Spleen (tissue), 11 donors: ENCODE data around the gene EYS. TPM values are rescaled to one million over a fixed set of nuclear protein-coding genes. Genes with fewer than 3 reads are reported as not detected.

Source experiments
- DNase-seq: peaks from one replicate; pipeline ENCODE4 v3.0.0-alpha.2; 2020
- H3K27ac ChIP-seq, 8 donors: fragments of 200-600 bp; sonication (generic) in 7 of 8; 1 replicate in 4 of 8; 2 replicates in 4 of 8; pipeline versions ENCODE4 v1.5.0 to v1.8.0; 2016 to 2021; ENCODE audit warnings: inconsistent platforms in 4 of 8, mild to moderate bottlenecking in 4 of 8, moderate library complexity in 1 of 8
- H3K27me3 ChIP-seq, 7 donors: fragments of 200-600 bp; sonication (generic) in 6 of 7; replicated peaks in 1 of 7; 1 replicate in 4 of 7; 2 replicates in 3 of 7; pipeline versions ENCODE4 v1.5.0 to v1.8.0; 2016 to 2021; ENCODE audit warnings: inconsistent platforms in 3 of 7, mild to moderate bottlenecking in 1 of 7
- H3K36me3 ChIP-seq, 6 donors: fragments of 200-600 bp; sonication (generic) in 5 of 6; 1 replicate in 4 of 6; 2 replicates in 2 of 6; pipeline versions ENCODE4 v1.5.0 to v1.8.0; 2016 to 2021; ENCODE audit warnings: inconsistent platforms in 2 of 6
- H3K4me1 ChIP-seq, 6 donors: fragments of 200-600 bp; sonication (generic) in 5 of 6; 1 replicate in 3 of 6; 2 replicates in 3 of 6; pipeline versions ENCODE4 v1.5.0 to v1.8.0; 2016 to 2021; ENCODE audit warnings: inconsistent platforms in 3 of 6
- H3K4me3 ChIP-seq, 8 donors: fragments of 200-600 bp; sonication (generic) in 7 of 8; 1 replicate in 4 of 8; 2 replicates in 4 of 8; pipeline versions ENCODE4 v1.5.0 to v1.8.0; 2016 to 2021; ENCODE audit warnings: inconsistent platforms in 4 of 8, mild to moderate bottlenecking in 4 of 8, moderate library complexity in 2 of 8
- H3K9me3 ChIP-seq, 8 donors: fragments of 200-600 bp; sonication (generic) in 7 of 8; 1 replicate in 4 of 8; 2 replicates in 4 of 8; pipeline versions ENCODE4 v1.5.0 to v1.8.0; 2016 to 2021; ENCODE audit warnings: inconsistent platforms in 4 of 8
- POLR2A ChIP-seq, 3 donors: fragments of 450-650 bp; IDR thresholded peaks; one replicate each; pipeline ENCODE4 v1.5.1; 2017; ENCODE audit warnings: antibody characterized with exemption in 3 of 3, mild to moderate bottlenecking in 1 of 3
- POLR2AphosphoS5 ChIP-seq, 3 donors: sonication (generic); formaldehyde crosslinking; IDR thresholded peaks; one replicate each; pipeline ENCODE4 v1.5.1; 2017; ENCODE audit warnings: antibody characterized with exemption in 3 of 3
- WGBS, 5 donors: extraction: QIAGEN DNeasy Blood & Tissue Kit in 3 of 5; methylation state at CpG; one replicate each; pipeline versions ENCODE4 v1.1.5 to v1.1.7; 2013 to 2018; 5-methylcytosine and 5-hydroxymethylcytosine counted together
- intact Hi-C: fragments of 100-400 bp; cut with DNase I; formaldehyde crosslinking; loops from one replicate; pipeline ENCODE4 v1.15.0; 2023; ENCODE audit warnings: low total_unique reads
- polyA plus RNA-seq, 3 donors: library from polyadenylated mRNA; stranded (reverse); fragments of 200-250 nt; gene quantifications; one replicate each; pipeline ENCODE4 v1.2.1, GENCODE V29; 2013
- total RNA-seq, 7 donors: library from RNA; depleted of rRNA in 3 of 7; stranded (reverse); fragments of >200 nt in 3 of 7; fragmentation: NEBNext Ultra II Directional in 4 of 7; extraction: Animal tissue kit (Norgen Biotek cat#: 25700) in 4 of 7; gene quantifications; one replicate each; pipeline versions ENCODE4 v1.1.0 to v1.2.1, GENCODE V29; 2016 to 2021
- TF ChIP-seq, protein P1 (sequence below), 11 experiments: fragments of 200-600 bp in 7 of 11; fragments of 450-650 bp in 4 of 11; sonication (generic) in 4 of 11; IDR thresholded peaks in 8 of 11; conservative IDR thresholded peaks in 3 of 11; 1 replicate in 7 of 11; 2 replicates in 4 of 11; pipeline versions ENCODE4 v1.4.0 to v1.8.0; 2016 to 2021; ENCODE audit warnings: antibody characterized with exemption in 11 of 11, inconsistent platforms in 4 of 11, mild to moderate bottlenecking in 1 of 11
- donor health status: healthy with polysubstance abuse.
- donor health status: DM: no; HTN: no; CAD: no; lungs with moderate emphysema.
- donor health status: DM: no; HTN: no; CAD: no.
- donor health status: Bipolar disorder and iron deficiency.
- donor health status: healthy.
- donor health status: DM: no; HTN: no; CAD: no.
- donor health status: DM: yes; HTN: yes; CAD: no.

EYS gene
- total and polyA plus RNA-seq, 10 donors, result under 0.01 to 0.72 (median 0.28) TPM; not detected in 5

GRCh38 chr6:64100702-64101303, 1606.2 kb downstream of the EYS start:
- intact Hi-C loops, result no loop called here
- Histone ChIP-seq H3K27ac (no peak overlapping the region), H3K27me3 (no peaks in the 10 kb centered on the region), H3K9me3 (peaks cover 0 to 21% (median 11%) of the 10 kb centered on the region in 8 donors), H3K4me3 (no peak overlapping the region), H3K4me1 (no peaks in the 10 kb centered on the region), H3K36me3 (no peaks in the 10 kb centered on the region)
- TF ChIP-seq, protein P1, sequence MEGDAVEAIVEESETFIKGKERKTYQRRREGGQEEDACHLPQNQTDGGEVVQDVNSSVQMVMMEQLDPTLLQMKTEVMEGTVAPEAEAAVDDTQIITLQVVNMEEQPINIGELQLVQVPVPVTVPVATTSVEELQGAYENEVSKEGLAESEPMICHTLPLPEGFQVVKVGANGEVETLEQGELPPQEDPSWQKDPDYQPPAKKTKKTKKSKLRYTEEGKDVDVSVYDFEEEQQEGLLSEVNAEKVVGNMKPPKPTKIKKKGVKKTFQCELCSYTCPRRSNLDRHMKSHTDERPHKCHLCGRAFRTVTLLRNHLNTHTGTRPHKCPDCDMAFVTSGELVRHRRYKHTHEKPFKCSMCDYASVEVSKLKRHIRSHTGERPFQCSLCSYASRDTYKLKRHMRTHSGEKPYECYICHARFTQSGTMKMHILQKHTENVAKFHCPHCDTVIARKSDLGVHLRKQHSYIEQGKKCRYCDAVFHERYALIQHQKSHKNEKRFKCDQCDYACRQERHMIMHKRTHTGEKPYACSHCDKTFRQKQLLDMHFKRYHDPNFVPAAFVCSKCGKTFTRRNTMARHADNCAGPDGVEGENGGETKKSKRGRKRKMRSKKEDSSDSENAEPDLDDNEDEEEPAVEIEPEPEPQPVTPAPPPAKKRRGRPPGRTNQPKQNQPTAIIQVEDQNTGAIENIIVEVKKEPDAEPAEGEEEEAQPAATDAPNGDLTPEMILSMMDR (IDR thresholded peaks at IDR 0.05 in 8 of 11, conservative IDR thresholded peaks at IDR 0.05 in 3 of 11), result no peak
- no peak for TF ChIP-seq POLR2AphosphoS5 (IDR thresholded peaks at IDR 0.05)
- no peak for TF ChIP-seq POLR2A (IDR thresholded peaks at IDR 0.05)
- DNase-seq, result no peak
- WGBS, 5 donors, result 41 to 60% (median 52%) methylated on average over 2 of the region's 2 CpGs

GRCh38 chr6:64090352-64090751, 1616.7 kb downstream of the EYS start:
- intact Hi-C loops, result no loop called here
- WGBS, 5 donors, result 54 to 68% (median 64%) methylated on average over 2 of the region's 2 CpGs
- TF ChIP-seq, protein P1 (IDR thresholded peaks at IDR 0.05 in 8 of 11, conservative IDR thresholded peaks at IDR 0.05 in 3 of 11), result no peak
- TF ChIP-seq POLR2AphosphoS5 (IDR thresholded peaks at IDR 0.05), result no peak
- TF ChIP-seq POLR2A (IDR thresholded peaks at IDR 0.05), result no peak

GRCh38 chr6:64085126-64085525, 1621.9 kb downstream of the EYS start:
- no peaks in the 10 kb centered on the region for H3K27me3 ChIP-seq
- no peaks in the 10 kb centered on the region for H3K36me3 ChIP-seq
- 75 to 92% (median 87%) methylated on average over 8 to 13 of the region's 13 CpGs for WGBS, 5 donors
- no peaks in the 10 kb centered on the region for H3K4me1 ChIP-seq
- intact Hi-C loops, result no loop called here
- H3K27ac ChIP-seq, result no peak overlapping the region
- no peak for DNase-seq
- TF ChIP-seq POLR2A (IDR thresholded peaks at IDR 0.05), result no peak
- no peak for TF ChIP-seq POLR2AphosphoS5 (IDR thresholded peaks at IDR 0.05)
- TF ChIP-seq, protein P1 (IDR thresholded peaks at IDR 0.05 in 8 of 11, conservative IDR thresholded peaks at IDR 0.05 in 3 of 11), result no peak
- H3K9me3 ChIP-seq, result peaks cover 0 to 5% (median 0%) of the 10 kb centered on the region in 8 donors
- no peak overlapping the region for H3K4me3 ChIP-seq

More at GRCh38 chr6:64090352-64090751, 1616.7 kb downstream of the EYS start:
- H3K27me3 ChIP-seq, result no peaks in the 10 kb centered on the region
- no peaks in the 10 kb centered on the region for H3K36me3 ChIP-seq
- no peak for DNase-seq
- no peak overlapping the region for H3K4me3 ChIP-seq
- no peaks in the 10 kb centered on the region for H3K4me1 ChIP-seq
- no peak overlapping the region for H3K27ac ChIP-seq
- H3K9me3 ChIP-seq, result peaks cover 0 to 24% (median 11%) of the 10 kb centered on the region in 8 donors

DNA sequence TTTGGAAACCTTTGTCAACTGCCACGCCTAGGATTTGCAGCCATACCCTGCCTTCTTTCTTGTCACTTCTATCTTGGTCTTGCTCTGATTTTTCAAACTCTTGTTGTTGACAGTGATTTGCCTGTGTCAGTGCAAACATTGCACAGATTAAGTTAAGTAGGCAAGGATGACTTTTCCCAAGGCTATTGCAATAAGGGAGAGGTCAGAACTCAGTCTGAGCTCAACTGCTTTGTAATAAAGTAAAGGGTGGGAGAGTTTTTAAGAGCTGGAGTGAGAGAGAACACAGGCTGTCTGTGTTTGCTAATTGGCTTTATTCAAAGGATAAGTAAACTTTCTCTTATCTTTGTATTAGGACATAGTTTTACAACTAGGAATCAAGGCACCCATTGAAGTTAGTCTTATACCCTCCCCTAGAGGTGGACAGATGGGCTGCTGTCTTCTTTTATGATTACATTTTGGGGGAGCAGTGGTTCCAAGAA, 1622.8 kb downstream of the EYS start:
- Histone ChIP-seq H3K27ac (no peak overlapping the region), H3K4me1 (no peaks in the 10 kb centered on the region), H3K27me3 (no peaks in the 10 kb centered on the region), H3K9me3 (peaks cover 0 to 5% (median 0%) of the 10 kb centered on the region in 8 donors), H3K36me3 (no peaks in the 10 kb centered on the region), H3K4me3 (no peak overlapping the region)
- 75 to 97% (median 86%) methylated on average over 1 of the region's 1 CpG for WGBS, 5 donors
- no peak for TF ChIP-seq POLR2A (IDR thresholded peaks at IDR 0.05)
- intact Hi-C loops, result no loop called here
- no peak for DNase-seq
